Measurements from ENCODE around the gene USF1. TPM values are rescaled to one million over a fixed set of nuclear protein-coding genes. Genes with fewer than 3 reads are reported as not detected.
"Not testable (repeated sequence)": the region's sequence is repeated elsewhere in the genome, so short reads cannot be mapped to it uniquely, and the experiment has no call there.

USF1 gene
- total RNA-seq, 5 donors from 2014 or later (not counting 1 experiment from before 2014, with no cell fraction given): 65.4 to 96.1 (median 92.2) TPM

DNA sequence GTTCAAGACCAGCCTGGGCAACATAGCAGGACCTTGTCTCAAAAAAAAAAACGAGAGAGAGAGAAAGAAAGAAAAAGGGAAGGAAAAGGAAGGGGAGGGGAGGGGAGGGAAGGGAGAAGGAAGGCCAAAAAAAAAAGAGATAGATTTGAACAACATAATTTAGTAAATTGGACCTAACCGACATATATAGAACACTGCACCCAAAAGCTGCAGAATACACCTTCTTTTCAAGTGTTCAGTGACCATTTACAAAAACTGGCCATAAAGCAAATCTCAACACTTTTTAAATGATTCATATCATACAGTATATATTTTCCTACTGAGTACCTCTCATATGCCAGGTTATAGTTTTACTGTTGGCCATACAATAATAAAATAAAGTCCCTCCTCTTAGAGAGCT, 13.9 kb downstream of the USF1 start:
- DNase-seq (no peak), ATAC-seq (replicated peaks in 1 of 4) (no peak)
- POLR2A ChIA-PET: interaction anchor here in 1 of 2 donors (0.5 kb wide), 1 partner anchor 118 kb away, joined by 3 read pairs; no protein-coding TSS in a partner anchor
- Mint-ChIP-seq H3K4me3 (no peak overlapping the region), H3K9me3 (no peaks in the 10 kb centered on the region), H3K27me3 (no peaks in the 10 kb centered on the region), H3K36me3 (peaks cover 11% of the 10 kb centered on the region), H3K27ac (no peak overlapping the region), H3K4me1 (peaks cover 9 to 18% (median 16%) of the 10 kb centered on the region in 3 donors)
- Histone ChIP-seq H3K4me1 (ENCODE audit: control insufficient read depth in 1 of 2, extremely low read depth in 1 of 2, insufficient read depth in 2 of 2, low read length in 2 of 2) (peaks cover 0 to under 1% of the 10 kb centered on the region in 2 experiments), H3K4me3 (ENCODE audit: control insufficient read depth in 1 of 2, extremely low read depth in 1 of 2, low read length in 1 of 2) (no peak overlapping the region), H3K27ac (ENCODE audit: low read length) (no peak overlapping the region), H3K27me3 (replicated peaks in 1 of 2; ENCODE audit: control insufficient read depth in 2 of 2, extremely low read depth in 1 of 2, insufficient read depth in 2 of 2, low read length in 1 of 2) (no peaks in the 10 kb centered on the region), H3K9me3 (no peaks in the 10 kb centered on the region), H3K36me3 (ENCODE audit: control insufficient read depth in 2 of 2, extremely low read depth in 1 of 2, insufficient read depth in 1 of 2, low read length in 1 of 2) (no peaks in the 10 kb centered on the region)
- no CpG with 5 or more reads among the region's 2 CpGs for WGBS (ENCODE audit: insufficient coverage)
- CTCF ChIA-PET: interaction anchor here in 1 of 2 donors (1.8 kb wide), 1 partner anchor 11 kb away, joined by 5 read pairs; the partner anchor contains the start of gene F11R

GRCh38 chr1:161029466-161029865, 16.3 kb downstream of the USF1 start:
- H3K9me3 Mint-ChIP-seq; POLR2A ChIA-PET; H3K27me3 Mint-ChIP-seq; H3K27ac Mint-ChIP-seq; H3K4me3 ChIP-seq (ENCODE audit: control insufficient read depth in 1 of 2, extremely low read depth in 1 of 2, low read length in 1 of 2); H3K36me3 ChIP-seq (ENCODE audit: control insufficient read depth in 2 of 2, extremely low read depth in 1 of 2, insufficient read depth in 1 of 2, low read length in 1 of 2); CTCF ChIA-PET; H3K4me1 ChIP-seq (ENCODE audit: control insufficient read depth in 1 of 2, extremely low read depth in 1 of 2, insufficient read depth in 2 of 2, low read length in 2 of 2); H3K27me3 ChIP-seq (replicated peaks in 1 of 2; ENCODE audit: control insufficient read depth in 2 of 2, extremely low read depth in 1 of 2, insufficient read depth in 2 of 2, low read length in 1 of 2); H3K4me3 Mint-ChIP-seq; H3K9me3 ChIP-seq; ATAC-seq (replicated peaks in 1 of 4); H3K27ac ChIP-seq (ENCODE audit: low read length); DNase-seq: not testable (repeated sequence)
- H3K4me1 Mint-ChIP-seq: peaks cover 9 to 20% (median 18%) of the 10 kb centered on the region in 3 donors
- peaks cover 12% of the 10 kb centered on the region for H3K36me3 Mint-ChIP-seq
- WGBS (ENCODE audit: insufficient coverage): 100% methylated on average over 6 of the region's 32 CpGs

- H3K4me1 Mint-ChIP-seq: peaks cover 2 to 19% (median 8%) of the 10 kb centered on the region in 3 donors
- ChIA-PET POLR2A (interaction anchor here in 1 of 2 donors (0.6 to 0.7 kb wide), 3 partner anchors 18 to 929 kb away, joined by 3 to 4 read pairs (median 4); no protein-coding TSS in a partner anchor), CTCF (interaction anchor here (0.6 to 0.8 kb wide), 5 partner anchors 14 to 82 kb away, joined by 3 to 5 read pairs (median 4); no protein-coding TSS in a partner anchor)
- not testable (repeated sequence) for H3K4me3 ChIP-seq (ENCODE audit: control insufficient read depth in 1 of 2, extremely low read depth in 1 of 2, low read length in 1 of 2); H3K36me3 ChIP-seq (ENCODE audit: control insufficient read depth in 2 of 2, extremely low read depth in 1 of 2, insufficient read depth in 1 of 2, low read length in 1 of 2); H3K4me3 Mint-ChIP-seq; H3K27me3 Mint-ChIP-seq; H3K9me3 Mint-ChIP-seq; H3K27me3 ChIP-seq (replicated peaks in 1 of 2; ENCODE audit: control insufficient read depth in 2 of 2, extremely low read depth in 1 of 2, insufficient read depth in 2 of 2, low read length in 1 of 2); DNase-seq; H3K4me1 ChIP-seq (ENCODE audit: control insufficient read depth in 1 of 2, extremely low read depth in 1 of 2, insufficient read depth in 2 of 2, low read length in 2 of 2); H3K9me3 ChIP-seq; H3K36me3 Mint-ChIP-seq; H3K27ac ChIP-seq (ENCODE audit: low read length); ATAC-seq (replicated peaks in 1 of 4)
- WGBS (ENCODE audit: insufficient coverage): 80% methylated on average over 1 of the region's 1 CpG
- H3K27ac Mint-ChIP-seq: peak overlapping the region; percentile 0 to 19
Measured at GRCh38 chr1:161026954-161027353, 18.8 kb downstream of the USF1 start.

DNA sequence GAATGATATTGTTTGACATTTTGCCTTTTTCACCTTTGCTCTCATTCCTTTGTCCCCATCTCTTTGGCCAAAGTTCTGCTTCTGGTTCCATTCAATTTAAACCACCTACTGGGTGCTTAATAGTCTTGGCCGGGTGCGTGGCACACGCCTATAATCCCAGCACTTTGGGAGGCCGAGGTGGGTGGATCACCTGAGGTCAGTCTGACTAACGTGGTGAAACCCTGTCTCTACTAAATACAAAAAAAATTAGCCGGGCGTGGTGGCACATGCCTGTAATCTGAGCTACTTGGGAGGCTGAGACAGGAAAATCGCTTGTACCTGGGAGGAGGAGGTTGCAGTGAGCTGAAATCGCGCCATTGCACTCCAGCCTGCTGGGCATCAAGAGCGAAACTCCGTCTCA, 23.3 kb downstream of the USF1 start:
- CTCF ChIA-PET: interaction anchor here in 1 of 2 donors (0.7 kb wide), 1 partner anchor 9 kb away, joined by 3 read pairs; no protein-coding TSS in a partner anchor
- POLR2A ChIA-PET: interaction anchor here in 1 of 2 donors (0.7 kb wide), 1 partner anchor 77 kb away, joined by 3 read pairs; no protein-coding TSS in a partner anchor
- WGBS (ENCODE audit: insufficient coverage): 100% methylated on average over 7 of the region's 12 CpGs
- Mint-ChIP-seq H3K4me1 (peaks cover 29 to 47% (median 35%) of the 10 kb centered on the region in 3 donors), H3K4me3 (peak overlapping the region; percentile 34 to 94 (median 92)), H3K27ac (peak overlapping the region; percentile 39 to 41)
- not testable (repeated sequence) for H3K36me3 ChIP-seq (ENCODE audit: control insufficient read depth in 2 of 2, extremely low read depth in 1 of 2, insufficient read depth in 1 of 2, low read length in 1 of 2); ATAC-seq (replicated peaks in 1 of 4); H3K27ac ChIP-seq (ENCODE audit: low read length); H3K27me3 Mint-ChIP-seq; H3K9me3 Mint-ChIP-seq; H3K36me3 Mint-ChIP-seq; H3K9me3 ChIP-seq; DNase-seq; H3K27me3 ChIP-seq (replicated peaks in 1 of 2; ENCODE audit: control insufficient read depth in 2 of 2, extremely low read depth in 1 of 2, insufficient read depth in 2 of 2, low read length in 1 of 2); H3K4me3 ChIP-seq (ENCODE audit: control insufficient read depth in 1 of 2, extremely low read depth in 1 of 2, low read length in 1 of 2)
- H3K4me1 ChIP-seq (ENCODE audit: control insufficient read depth in 1 of 2, extremely low read depth in 1 of 2, insufficient read depth in 2 of 2, low read length in 2 of 2): peaks cover 10 to 19% of the 10 kb centered on the region in 2 experiments

DNA sequence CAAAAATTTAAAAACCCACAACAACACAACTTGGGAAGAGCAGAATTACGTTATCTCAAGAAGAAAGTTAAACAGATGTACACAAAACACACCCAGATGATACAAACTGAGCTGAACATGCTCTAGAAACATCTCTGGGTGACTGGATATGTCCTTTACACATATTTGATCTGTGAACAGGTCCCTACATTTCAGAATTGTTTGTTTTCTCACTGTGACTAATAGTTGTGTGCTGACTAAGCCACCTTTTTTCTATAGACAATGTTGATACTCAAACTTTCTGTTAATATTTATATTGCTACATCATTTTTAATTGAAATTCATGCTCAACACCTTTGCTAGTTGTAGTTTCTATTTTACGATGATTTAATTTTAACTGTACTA, 23.8 kb downstream of the USF1 start:
- no peaks in the 10 kb centered on the region for H3K36me3 ChIP-seq (ENCODE audit: control insufficient read depth in 2 of 2, extremely low read depth in 1 of 2, insufficient read depth in 1 of 2, low read length in 1 of 2)
- H3K4me1 Mint-ChIP-seq: peaks cover 29 to 49% (median 36%) of the 10 kb centered on the region in 3 donors
- peaks cover 10 to 19% of the 10 kb centered on the region in 2 experiments for H3K4me1 ChIP-seq (ENCODE audit: control insufficient read depth in 1 of 2, extremely low read depth in 1 of 2, insufficient read depth in 2 of 2, low read length in 2 of 2)
- H3K9me3 Mint-ChIP-seq: no peaks in the 10 kb centered on the region
- no peak overlapping the region for H3K4me3 ChIP-seq (ENCODE audit: control insufficient read depth in 1 of 2, extremely low read depth in 1 of 2, low read length in 1 of 2)
- H3K27ac Mint-ChIP-seq: peak overlapping the region; percentile 82 to 93
- H3K36me3 Mint-ChIP-seq: peaks cover 2% of the 10 kb centered on the region
- WGBS (ENCODE audit: insufficient coverage): 50% methylated on average over 1 of the region's 2 CpGs
- no peaks in the 10 kb centered on the region for H3K27me3 Mint-ChIP-seq
- H3K27ac ChIP-seq (ENCODE audit: low read length): no peak overlapping the region
- H3K9me3 ChIP-seq: no peaks in the 10 kb centered on the region
- peak overlapping the region; percentile 92 to 94 (median 94) for H3K4me3 Mint-ChIP-seq
- ChIA-PET POLR2A (interaction anchor here (0.7 to 1.5 kb wide), 3 partner anchors 16 to 347 kb away, joined by 3 to 7 read pairs (median 3); partner anchors contain the start of gene TSTD1 (in 1 of the 2)), CTCF (interaction anchor here (1.2 to 1.8 kb wide), 4 partner anchors 10 to 204 kb away, joined by 5 to 12 read pairs (median 10); partner anchors contain the start of genes TOMM40L (in 1 of the 2) and TSTD1 (in 1 of the 2))
- ATAC-seq (replicated peaks in 1 of 4): no peak
- DNase-seq: no peak
- no peaks in the 10 kb centered on the region for H3K27me3 ChIP-seq (replicated peaks in 1 of 2; ENCODE audit: control insufficient read depth in 2 of 2, extremely low read depth in 1 of 2, insufficient read depth in 2 of 2, low read length in 1 of 2)

DNA sequence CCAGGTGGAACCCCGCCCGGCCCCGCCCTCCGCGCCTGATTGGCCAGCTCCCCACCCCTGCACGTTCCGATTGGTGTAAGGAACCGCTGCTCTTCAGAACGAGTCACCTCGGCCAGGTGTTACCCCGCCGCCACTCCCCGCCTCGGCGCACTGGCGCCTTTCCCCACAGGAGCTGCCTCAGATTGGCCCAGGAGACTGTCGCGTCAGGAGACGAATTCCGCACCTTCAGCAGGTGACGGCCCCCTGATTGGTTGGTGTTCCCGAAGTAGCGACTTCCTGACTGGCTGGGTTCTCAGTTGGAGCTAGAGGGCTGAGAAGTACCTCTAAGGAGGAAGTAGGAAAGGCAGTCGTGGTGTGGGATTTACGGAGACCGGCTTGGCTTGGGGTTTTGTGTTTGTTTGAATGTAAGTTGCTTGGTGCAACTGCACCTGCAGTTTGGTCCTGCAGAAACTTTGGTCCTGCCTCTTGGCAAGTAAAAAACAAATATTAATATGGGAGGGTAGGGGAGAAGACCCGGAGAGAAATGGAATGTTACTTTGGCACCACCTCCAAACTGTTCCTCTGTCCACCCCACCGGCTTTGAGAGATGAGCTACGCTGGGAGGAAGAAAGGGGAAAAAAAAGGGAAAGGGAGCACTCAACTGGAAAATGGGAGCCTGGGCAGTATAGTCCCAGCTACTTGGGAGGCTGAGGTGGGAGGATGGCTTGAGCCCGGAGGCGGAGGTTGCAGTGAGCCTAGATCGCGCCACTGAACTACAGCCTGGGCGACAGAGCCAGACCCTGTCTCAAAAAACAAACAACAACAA, 24.4 kb downstream of the USF1 start:
- no peaks in the 10 kb centered on the region for H3K9me3 ChIP-seq
- CTCF ChIA-PET: interaction anchor here (0.5 to 1.8 kb wide), 18 partner anchors 9 to 624 kb away, joined by 3 to 12 read pairs (median 5); partner anchors contain the start of genes CD48 (in 1 of the 2), PPOX (in 1 of the 2), TOMM40L (in 1 of the 2) and TSTD1 (in 1 of the 2)
- no peaks in the 10 kb centered on the region for H3K36me3 Mint-ChIP-seq
- H3K27me3 ChIP-seq (replicated peaks in 1 of 2; ENCODE audit: control insufficient read depth in 2 of 2, extremely low read depth in 1 of 2, insufficient read depth in 2 of 2, low read length in 1 of 2): no peaks in the 10 kb centered on the region
- H3K9me3 Mint-ChIP-seq: no peaks in the 10 kb centered on the region
- POLR2A ChIA-PET: interaction anchor here (0.5 to 1.7 kb wide), 24 partner anchors 9 to 532 kb away, joined by 3 to 12 read pairs (median 4); partner anchors contain the start of genes DEDD (in 2 of the 2), ARHGAP30 (in 1 of the 2), PCP4L1 (in 1 of the 2) and TSTD1 (in 1 of the 2)
- H3K4me3 ChIP-seq (ENCODE audit: control insufficient read depth in 1 of 2, extremely low read depth in 1 of 2, low read length in 1 of 2): peak overlapping the region; percentile 74 to 83
- ATAC-seq (replicated peaks in 1 of 4) (peak; percentile 94 to 97 (median 95)), DNase-seq (peak; percentile 72 to 94 (median 91))
- H3K4me3 Mint-ChIP-seq: peak overlapping the region; percentile 92 to 94 (median 94)
- H3K27ac Mint-ChIP-seq: peak overlapping the region; percentile 82 to 93
- H3K36me3 ChIP-seq (ENCODE audit: control insufficient read depth in 2 of 2, extremely low read depth in 1 of 2, insufficient read depth in 1 of 2, low read length in 1 of 2): no peaks in the 10 kb centered on the region
- H3K4me1 ChIP-seq (ENCODE audit: control insufficient read depth in 1 of 2, extremely low read depth in 1 of 2, insufficient read depth in 2 of 2, low read length in 2 of 2): peaks cover 10 to 19% of the 10 kb centered on the region in 2 experiments
- peaks cover 29 to 49% (median 40%) of the 10 kb centered on the region in 3 donors for H3K4me1 Mint-ChIP-seq
- H3K27ac ChIP-seq (ENCODE audit: low read length): peak overlapping the region; percentile 64
- 15% methylated on average over 29 of the region's 34 CpGs for WGBS (ENCODE audit: insufficient coverage)
- H3K27me3 Mint-ChIP-seq: no peaks in the 10 kb centered on the region
